Measurements from ENCODE around the gene DAW1. TPM values are rescaled to one million over a fixed set of nuclear protein-coding genes. Genes with fewer than 3 reads are reported as not detected.

Gene DAW1
- total and polyA plus RNA-seq, 2 of the 4 experiments (the other 2 are of a cell fraction): 0.86 to 1.4 TPM

- Histone ChIP-seq H3K4me3 (ENCODE audit: insufficient read depth, low read depth, low read length) (no peak overlapping the region), H3K4ac (ENCODE audit: low read depth, low read length) (no peak overlapping the region), H3K14ac (replicated peaks; ENCODE audit: low read depth, low read length) (no peak overlapping the region), H3K9me3 (ENCODE audit: control insufficient read depth, insufficient read depth, low read length) (peaks cover 13% of the 10 kb centered on the region), H4K20me1 (ENCODE audit: insufficient read depth, low read length) (no peaks in the 10 kb centered on the region), H3K36me3 (ENCODE audit: control insufficient read depth, insufficient read depth, low read length) (no peaks in the 10 kb centered on the region), H2BK20ac (ENCODE audit: low read depth, low read length) (no peak overlapping the region), H3K9me1 (ENCODE audit: insufficient read depth, low read length) (no peaks in the 10 kb centered on the region), H2BK120ac (ENCODE audit: low read depth, low read length) (no peak overlapping the region), H3K79me1 (ENCODE audit: low read depth in 1 of 2, low read length in 2 of 2) (no peaks in the 10 kb centered on the region), H3K18ac (ENCODE audit: low read depth, low read length) (no peak overlapping the region), H2BK15ac (ENCODE audit: low read depth, low read length) (no peak overlapping the region), H4K8ac (ENCODE audit: low read depth in 2 of 2, low read length in 2 of 2) (no peak overlapping the region), H3K27ac (ENCODE audit: insufficient read depth, low read length) (no peak overlapping the region), H4K91ac (ENCODE audit: insufficient read depth, low read depth, low read length) (no peak overlapping the region), H3K4me1 (ENCODE audit: control insufficient read depth, insufficient read depth, low read length) (no peaks in the 10 kb centered on the region), H3K27me3 (ENCODE audit: control insufficient read depth, insufficient read depth, low read length) (no peaks in the 10 kb centered on the region), H3K23ac (ENCODE audit: low read depth, low read length) (no peak overlapping the region), H2BK5ac (ENCODE audit: low read depth, low read length, poor library complexity, severe bottlenecking) (no peak overlapping the region), H3K4me2 (ENCODE audit: low read depth, low read length) (no peak overlapping the region), H2AK9ac (replicated peaks; ENCODE audit: low read depth, low read length, poor library complexity) (no peak overlapping the region), H2AK5ac (ENCODE audit: low read depth, low read length) (no peak overlapping the region), H4K5ac (ENCODE audit: low read depth, low read length) (no peak overlapping the region), H3K9ac (ENCODE audit: low read depth, low read length) (no peak overlapping the region), H2AFZ (replicated peaks; ENCODE audit: low read length, poor library complexity) (no peak overlapping the region), H3K56ac (ENCODE audit: extremely low read depth, insufficient read depth, low read length) (no peak overlapping the region)
- POLR2A ChIA-PET (ENCODE audit: unreplicated experiment): no interaction called here
- CTCF ChIA-PET: no interaction called here
- DNase-seq: no peak
- dilution Hi-C loops (cut with HindIII; ENCODE audit: low sequenced_read_pairs, unreplicated experiment) (no loop called here), in situ Hi-C loops (cut with MboI; ENCODE audit: low sequenced_read_pairs) (no loop called here), intact Hi-C loops (cut with micrococcal nuclease) (no loop called here)
- no CpG with 5 or more reads among the region's 7 CpGs for WGBS, 2 experiments (ENCODE audit: extremely low coverage in 2 of 2, insufficient read length in 1 of 2)
- TF ChIP-seq CHD1 (IDR thresholded peaks at IDR 0.05; ENCODE audit: low read depth, low read length): no peak
- TF ChIP-seq NFE2L2 (IDR thresholded peaks at IDR 0.05; ENCODE audit: low read depth, low read length): no peak
- no peak for TF ChIP-seq MAFK (IDR thresholded peaks at IDR 0.05; ENCODE audit: low read depth, low read length)
- TF ChIP-seq RAD21 (IDR thresholded peaks at IDR 0.05; ENCODE audit: low read length): no peak
- TF ChIP-seq, protein P1, sequence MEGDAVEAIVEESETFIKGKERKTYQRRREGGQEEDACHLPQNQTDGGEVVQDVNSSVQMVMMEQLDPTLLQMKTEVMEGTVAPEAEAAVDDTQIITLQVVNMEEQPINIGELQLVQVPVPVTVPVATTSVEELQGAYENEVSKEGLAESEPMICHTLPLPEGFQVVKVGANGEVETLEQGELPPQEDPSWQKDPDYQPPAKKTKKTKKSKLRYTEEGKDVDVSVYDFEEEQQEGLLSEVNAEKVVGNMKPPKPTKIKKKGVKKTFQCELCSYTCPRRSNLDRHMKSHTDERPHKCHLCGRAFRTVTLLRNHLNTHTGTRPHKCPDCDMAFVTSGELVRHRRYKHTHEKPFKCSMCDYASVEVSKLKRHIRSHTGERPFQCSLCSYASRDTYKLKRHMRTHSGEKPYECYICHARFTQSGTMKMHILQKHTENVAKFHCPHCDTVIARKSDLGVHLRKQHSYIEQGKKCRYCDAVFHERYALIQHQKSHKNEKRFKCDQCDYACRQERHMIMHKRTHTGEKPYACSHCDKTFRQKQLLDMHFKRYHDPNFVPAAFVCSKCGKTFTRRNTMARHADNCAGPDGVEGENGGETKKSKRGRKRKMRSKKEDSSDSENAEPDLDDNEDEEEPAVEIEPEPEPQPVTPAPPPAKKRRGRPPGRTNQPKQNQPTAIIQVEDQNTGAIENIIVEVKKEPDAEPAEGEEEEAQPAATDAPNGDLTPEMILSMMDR (conservative IDR thresholded peaks at IDR 0.05; ENCODE audit: low read depth, low read length): no peak
- no peak for TF ChIP-seq BHLHE40 (IDR thresholded peaks at IDR 0.05; ENCODE audit: low read depth, low read length)
- TF ChIP-seq POLR2A (IDR thresholded peaks at IDR 0.05; ENCODE audit: low read depth, low read length): no peak
- TF ChIP-seq MAZ (IDR thresholded peaks at IDR 0.05; ENCODE audit: borderline replicate concordance, low read depth, low read length): no peak
- no peak for TF ChIP-seq MXI1 (IDR thresholded peaks at IDR 0.05; ENCODE audit: borderline replicate concordance, low read depth, low read length)
- TF ChIP-seq FOS (IDR thresholded peaks at IDR 0.05; ENCODE audit: low read depth, low read length): no peak
- no peak for TF ChIP-seq RCOR1 (IDR thresholded peaks at IDR 0.05; ENCODE audit: insufficient replicate concordance, low read length)
- TF ChIP-seq USF2 (IDR thresholded peaks at IDR 0.05; ENCODE audit: low read depth, low read length): no peak
- no peak for TF ChIP-seq RFX5 (IDR thresholded peaks at IDR 0.05; ENCODE audit: low read depth, low read length)
- TF ChIP-seq CEBPB (IDR thresholded peaks at IDR 0.05; ENCODE audit: low read depth, low read length): no peak
- no peak for TF ChIP-seq ELK1 (IDR thresholded peaks at IDR 0.05; ENCODE audit: borderline replicate concordance, low read depth, low read length)
- TF ChIP-seq SMC3 (IDR thresholded peaks at IDR 0.05; ENCODE audit: low read depth, low read length): no peak
- no TSS peak for BruUV-seq (replicated peaks)
- ATAC-seq (ENCODE audit: low read depth): no peak
Measured at GRCh38 chr2:227971619-227972230, 100.3 kb downstream of the DAW1 start.

Measured in IMR-90 (cell line).